Endothelial cell (in vitro differentiated cells): Measurements from ENCODE around the gene FGF5. TPM values are rescaled to one million over a fixed set of nuclear protein-coding genes. Genes with fewer than 3 reads are reported as not detected.

Source experiments
- DNase-seq: peaks from one replicate; pipeline ENCODE4 v3.0.0; 2021; ENCODE audit warnings: low spot score
- H3K27ac Mint-ChIP-seq: one replicate; pipeline ENCODE4 v1.8.0; 2021; ENCODE audit warnings: mixed read lengths, inconsistent platforms; ENCODE audit not compliant: unreplicated experiment
- H3K27me3 Mint-ChIP-seq: one replicate; pipeline ENCODE4 v1.8.0; 2021; ENCODE audit warnings: mild to moderate bottlenecking, moderate library complexity, mixed read lengths, inconsistent platforms; ENCODE audit not compliant: unreplicated experiment
- H3K36me3 Mint-ChIP-seq: one replicate; pipeline ENCODE4 v1.8.0; 2021; ENCODE audit warnings: mild to moderate bottlenecking, low read depth, mixed read lengths, inconsistent platforms; ENCODE audit not compliant: unreplicated experiment
- H3K4me1 Mint-ChIP-seq: one replicate; pipeline ENCODE4 v1.8.0; 2021; ENCODE audit warnings: mild to moderate bottlenecking, mixed read lengths, inconsistent platforms; ENCODE audit not compliant: unreplicated experiment
- H3K4me3 Mint-ChIP-seq: one replicate; pipeline ENCODE4 v1.8.0; 2021; ENCODE audit warnings: mild to moderate bottlenecking, mixed read lengths, inconsistent platforms; ENCODE audit not compliant: unreplicated experiment
- H3K9me3 Mint-ChIP-seq: one replicate; pipeline ENCODE4 v1.8.0; 2021; ENCODE audit warnings: mixed read lengths, inconsistent platforms; ENCODE audit not compliant: unreplicated experiment
- total RNA-seq: library from RNA; stranded (reverse); fragmentation: NEBNext Ultra II Directional; extraction: Animal tissue kit (Norgen Biotek cat#: 25700); gene quantifications from one replicate; pipeline ENCODE4 v1.2.1, GENCODE V29; 2021; ENCODE audit not compliant: unreplicated experiment
- TF ChIP-seq, protein P1 (sequence below): fragments of 200-600 bp; sonication (generic); IDR thresholded peaks from one replicate; pipeline ENCODE4 v1.5.0; 2021; ENCODE audit warnings: antibody characterized with exemption; ENCODE audit not compliant: unreplicated experiment

FGF5 gene
- total RNA-seq, 1 donor from 2014 or later = not detected

DNA sequence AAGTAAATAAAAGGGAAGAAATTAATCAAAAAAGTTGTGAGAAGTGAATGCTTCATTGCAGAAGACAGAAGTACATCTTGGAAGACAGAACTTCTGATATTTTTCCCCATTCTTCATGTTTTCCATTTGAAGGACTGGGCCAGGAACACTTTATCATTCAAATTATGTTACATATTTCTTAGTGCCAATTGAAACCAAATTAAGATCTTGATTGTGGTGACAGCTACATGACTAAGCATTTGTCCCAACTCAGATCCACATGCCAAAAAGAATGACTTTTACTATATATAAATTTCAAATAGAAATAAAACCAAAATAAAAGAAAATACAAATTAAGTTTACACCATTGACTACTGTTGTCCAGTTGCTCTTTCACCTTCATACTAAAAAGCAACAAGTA lies 14.0 kb upstream of the FGF5 start:
- Mint-ChIP-seq H3K27me3 (peaks cover 3% of the 10 kb centered on the region), H3K36me3 (no peaks in the 10 kb centered on the region), H3K27ac (no peak overlapping the region), H3K4me3 (no peak overlapping the region), H3K4me1 (no peaks in the 10 kb centered on the region), H3K9me3 (no peaks in the 10 kb centered on the region)
- no peak for DNase-seq
- TF ChIP-seq, protein P1, sequence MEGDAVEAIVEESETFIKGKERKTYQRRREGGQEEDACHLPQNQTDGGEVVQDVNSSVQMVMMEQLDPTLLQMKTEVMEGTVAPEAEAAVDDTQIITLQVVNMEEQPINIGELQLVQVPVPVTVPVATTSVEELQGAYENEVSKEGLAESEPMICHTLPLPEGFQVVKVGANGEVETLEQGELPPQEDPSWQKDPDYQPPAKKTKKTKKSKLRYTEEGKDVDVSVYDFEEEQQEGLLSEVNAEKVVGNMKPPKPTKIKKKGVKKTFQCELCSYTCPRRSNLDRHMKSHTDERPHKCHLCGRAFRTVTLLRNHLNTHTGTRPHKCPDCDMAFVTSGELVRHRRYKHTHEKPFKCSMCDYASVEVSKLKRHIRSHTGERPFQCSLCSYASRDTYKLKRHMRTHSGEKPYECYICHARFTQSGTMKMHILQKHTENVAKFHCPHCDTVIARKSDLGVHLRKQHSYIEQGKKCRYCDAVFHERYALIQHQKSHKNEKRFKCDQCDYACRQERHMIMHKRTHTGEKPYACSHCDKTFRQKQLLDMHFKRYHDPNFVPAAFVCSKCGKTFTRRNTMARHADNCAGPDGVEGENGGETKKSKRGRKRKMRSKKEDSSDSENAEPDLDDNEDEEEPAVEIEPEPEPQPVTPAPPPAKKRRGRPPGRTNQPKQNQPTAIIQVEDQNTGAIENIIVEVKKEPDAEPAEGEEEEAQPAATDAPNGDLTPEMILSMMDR = no peak

DNA sequence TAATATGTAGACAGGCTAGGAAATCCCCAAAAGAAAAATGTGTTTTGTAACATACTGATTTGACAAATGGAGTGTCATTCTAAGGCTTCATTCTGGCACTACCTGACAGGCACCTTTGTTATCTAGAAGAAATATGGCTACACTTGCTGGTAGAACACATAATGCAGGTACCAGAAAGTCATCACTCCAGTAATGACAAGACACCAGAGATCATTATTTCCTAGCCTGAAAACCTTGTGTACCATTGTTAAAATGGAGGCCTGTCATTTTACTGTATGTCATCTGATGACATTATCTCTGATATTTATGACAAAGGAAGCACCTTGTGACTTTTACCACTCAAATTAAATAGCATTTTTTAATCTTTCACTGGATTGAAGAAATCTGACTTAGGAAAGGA lies 13.5 kb upstream of the FGF5 start:
- TF ChIP-seq, protein P1 = no peak
- no peak overlapping the region for H3K27ac Mint-ChIP-seq
- H3K4me1 Mint-ChIP-seq = peaks cover 3% of the 10 kb centered on the region
- no peaks in the 10 kb centered on the region for H3K36me3 Mint-ChIP-seq
- H3K4me3 Mint-ChIP-seq = no peak overlapping the region
- DNase-seq = no peak
- peaks cover 2% of the 10 kb centered on the region for H3K27me3 Mint-ChIP-seq
- H3K9me3 Mint-ChIP-seq = no peaks in the 10 kb centered on the region

DNA sequence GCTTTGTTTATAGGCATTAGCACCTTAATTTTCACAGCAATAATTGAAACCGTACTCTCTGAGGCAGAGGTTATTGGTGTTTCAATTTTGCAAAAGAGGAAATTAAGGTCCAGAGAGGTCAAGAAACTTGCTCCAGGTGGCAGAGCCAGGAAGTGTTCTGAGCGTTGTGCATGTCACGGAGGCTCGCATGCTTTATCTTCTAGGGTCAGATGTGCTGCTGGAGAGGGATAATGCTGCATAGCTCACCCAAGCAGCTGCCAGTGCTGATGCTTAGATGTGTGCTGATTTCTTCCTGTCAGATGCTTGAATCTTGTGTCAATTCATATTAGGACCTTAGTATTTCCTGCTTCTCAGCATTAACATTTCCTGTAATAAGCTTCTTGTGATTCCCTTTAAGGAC lies 13.0 kb upstream of the FGF5 start:
- Mint-ChIP-seq H3K27me3 (no peaks in the 10 kb centered on the region), H3K36me3 (no peaks in the 10 kb centered on the region), H3K27ac (no peak overlapping the region), H3K4me3 (no peak overlapping the region), H3K4me1 (peaks cover 4% of the 10 kb centered on the region), H3K9me3 (no peaks in the 10 kb centered on the region)
- DNase-seq = no peak
- TF ChIP-seq, protein P1 = no peak

DNA sequence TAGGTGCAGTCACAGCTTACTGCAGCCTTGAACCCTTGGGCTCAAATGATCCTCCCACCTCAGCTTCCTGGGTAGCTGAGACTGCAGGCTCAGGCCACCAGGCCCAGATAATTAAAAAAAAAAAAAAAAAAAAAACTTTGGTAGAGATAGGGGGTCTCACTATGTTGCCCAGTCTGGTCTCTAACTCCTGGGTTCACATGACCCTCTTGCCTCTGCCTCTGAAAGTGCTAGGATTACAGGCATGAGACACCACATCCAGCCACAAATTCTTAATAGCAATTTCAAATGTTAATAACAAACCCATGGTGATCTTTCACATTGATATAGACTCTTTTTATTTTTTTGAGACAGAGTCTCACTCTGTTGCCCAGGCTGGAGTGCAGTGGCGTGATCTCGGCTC lies 12.3 kb upstream of the FGF5 start:
- Mint-ChIP-seq H3K36me3 (no peaks in the 10 kb centered on the region), H3K4me3 (no peak overlapping the region)
- no peak for DNase-seq

DNA sequence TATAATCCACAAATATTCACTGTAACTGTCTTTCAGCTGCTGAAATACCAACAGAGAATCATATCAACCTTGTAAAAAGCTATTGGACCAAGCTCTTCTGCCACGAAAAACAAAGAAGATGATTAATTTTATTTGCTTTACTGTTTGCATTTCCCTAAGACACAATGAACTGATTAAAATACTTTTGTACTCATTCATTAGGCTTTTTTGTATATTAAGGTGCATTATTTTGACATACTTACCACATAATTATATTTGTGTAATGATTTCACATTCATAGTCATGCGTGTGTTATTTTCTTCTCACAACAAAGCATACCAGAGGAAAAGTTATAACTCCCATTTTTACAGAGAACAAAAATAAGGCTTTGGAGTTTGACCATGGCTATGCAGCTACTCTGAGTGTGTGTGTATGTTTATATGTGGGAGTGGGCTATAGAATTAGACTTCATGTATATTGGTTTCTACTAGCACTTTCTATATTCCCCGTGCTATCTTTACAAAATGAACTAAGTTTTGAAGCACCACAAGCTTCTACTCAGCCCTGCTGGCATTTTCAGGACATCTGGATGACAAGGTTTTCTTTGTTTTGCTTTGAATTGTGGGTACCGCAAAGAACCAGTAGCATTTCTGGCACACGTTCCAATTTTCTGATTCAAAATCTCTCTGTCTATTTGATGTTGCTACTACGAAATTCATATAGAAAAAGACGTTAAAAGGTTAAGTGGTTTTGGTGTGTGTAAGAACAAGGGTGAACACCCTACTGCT lies 11.0 kb upstream of the FGF5 start:
- Mint-ChIP-seq H3K4me1 (peaks cover 4% of the 10 kb centered on the region), H3K36me3 (no peaks in the 10 kb centered on the region), H3K4me3 (no peak overlapping the region), H3K27me3 (peaks cover 2% of the 10 kb centered on the region), H3K27ac (no peak overlapping the region), H3K9me3 (no peaks in the 10 kb centered on the region)
- TF ChIP-seq, protein P1 = no peak
- no peak for DNase-seq

More for the DNA sequence above, 12.3 kb upstream of the FGF5 start:
- Mint-ChIP-seq H3K27ac (no peak overlapping the region), H3K9me3 (no peaks in the 10 kb centered on the region), H3K4me1 (peaks cover 4% of the 10 kb centered on the region), H3K27me3 (no peaks in the 10 kb centered on the region)
- TF ChIP-seq, protein P1 = no peak
